Fibroblast of skin of abdomen (primary cell): ENCODE measurements around the gene MAB21L3. TPM values are rescaled to one million over a fixed set of nuclear protein-coding genes. Genes with fewer than 3 reads are reported as not detected.

Experiments used
- DNase-seq: peaks from one replicate; pipeline ENCODE4 v3.0.0-alpha.2; 2013
- polyA plus RNA-seq, 2 experiments: library from polyadenylated mRNA; unstranded; fragments of 120-200 nt; gene quantifications; one replicate each; pipeline ENCODE4 v1.2.1, GENCODE V29; 2013; ENCODE audit not compliant: insufficient read length in 2 of 2

MAB21L3 gene
- polyA plus RNA-seq (2013, experiment 1 of 2; ENCODE audit: insufficient read length): not detected
- not detected for polyA plus RNA-seq (2013, experiment 2 of 2; ENCODE audit: insufficient read length)

DNA sequence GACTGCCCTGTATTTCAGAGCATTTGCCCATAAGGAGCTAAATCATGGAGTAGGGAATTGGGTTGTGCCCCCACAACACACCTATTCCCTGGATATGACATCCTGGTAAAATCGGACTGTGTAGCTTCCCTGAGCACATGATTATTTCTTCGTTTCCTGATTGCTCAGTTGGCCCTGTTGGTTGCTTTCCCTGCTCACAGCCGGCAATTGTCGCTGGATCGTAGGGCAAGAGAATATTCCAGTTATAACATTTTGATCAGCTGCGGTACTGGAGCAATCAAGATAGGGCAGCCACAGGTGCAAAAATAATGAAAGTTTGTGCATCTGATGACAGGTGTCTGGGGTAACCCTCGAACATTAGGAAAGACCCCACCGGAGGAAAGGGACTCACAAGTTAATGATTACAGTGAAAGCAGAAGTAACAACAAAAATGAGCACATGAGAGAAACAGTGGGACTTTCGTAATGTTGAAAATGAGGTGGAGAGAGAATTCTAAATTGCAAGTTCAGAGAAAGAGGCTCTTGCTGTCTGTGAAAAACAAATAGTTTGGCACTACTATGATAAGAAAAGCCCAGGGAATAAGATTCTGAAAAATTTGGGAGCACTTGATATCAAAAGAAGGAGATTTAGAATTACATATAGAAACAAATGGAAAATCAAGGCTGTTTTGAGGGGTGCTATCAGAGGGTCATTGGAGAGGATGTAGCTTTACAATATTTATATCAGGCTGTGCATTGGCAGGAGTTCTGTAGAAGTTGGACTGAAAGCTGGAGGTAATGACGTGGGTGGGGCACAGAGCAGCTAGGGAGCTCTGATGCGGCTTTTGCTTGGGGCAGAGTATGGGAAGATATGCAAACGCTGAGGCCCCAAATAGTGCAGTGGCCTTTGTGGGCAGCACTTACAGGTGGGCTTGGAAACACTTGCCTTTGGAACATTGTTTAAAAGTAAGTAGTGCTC is at the start of gene MAB21L3:
MAB21L3 (plus strand) TSS at position 833 of the 957 bp plus-strand sequence. CDS start 1,217 bp downstream, outside the sequence.
- no peak for DNase-seq

DNA sequence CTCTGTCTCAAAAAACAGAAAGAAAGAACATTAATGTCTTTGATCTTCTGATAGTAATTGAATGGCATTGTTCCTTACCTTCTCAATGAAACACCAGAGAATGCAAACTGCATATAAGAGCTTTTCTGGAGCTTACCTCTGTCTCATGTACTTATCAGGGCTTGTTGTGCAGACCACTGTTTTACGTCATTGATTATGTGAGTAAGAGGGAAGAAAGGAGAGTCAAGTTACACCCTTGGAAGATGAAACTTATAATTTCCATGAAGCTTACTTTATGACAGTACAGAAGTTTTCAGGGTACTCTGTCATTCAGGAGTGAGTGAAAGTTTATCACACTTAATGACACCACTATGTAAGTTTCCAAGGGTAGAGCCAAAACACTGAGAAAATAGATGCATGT is 49.0 kb upstream of the MAB21L3 start:
- DNase-seq: peak; percentile 22

DNA sequence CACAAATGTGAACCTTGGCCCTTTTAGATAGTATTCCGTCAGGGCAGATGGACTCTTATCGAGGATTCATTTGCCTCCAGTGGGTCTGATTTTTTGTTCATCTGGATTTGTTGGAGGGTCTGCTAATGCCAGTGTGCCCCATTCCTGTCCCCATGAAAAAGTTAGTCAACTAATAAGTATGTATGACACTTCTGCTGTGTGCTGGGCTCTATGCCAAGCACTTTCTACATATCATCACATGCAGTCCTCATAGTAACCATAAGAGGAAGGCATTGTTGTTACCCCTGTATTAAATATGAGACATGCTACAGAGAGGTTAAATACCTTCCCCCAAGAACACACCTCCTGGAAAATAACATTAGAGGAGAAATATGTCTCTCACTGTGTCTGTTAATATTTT is 46.6 kb upstream of the MAB21L3 start:
- peak; percentile 74 for DNase-seq

GRCh38 chr1:116066868-116067565 is 44.2 kb upstream of the MAB21L3 start:
- DNase-seq: peak; percentile 90

DNA sequence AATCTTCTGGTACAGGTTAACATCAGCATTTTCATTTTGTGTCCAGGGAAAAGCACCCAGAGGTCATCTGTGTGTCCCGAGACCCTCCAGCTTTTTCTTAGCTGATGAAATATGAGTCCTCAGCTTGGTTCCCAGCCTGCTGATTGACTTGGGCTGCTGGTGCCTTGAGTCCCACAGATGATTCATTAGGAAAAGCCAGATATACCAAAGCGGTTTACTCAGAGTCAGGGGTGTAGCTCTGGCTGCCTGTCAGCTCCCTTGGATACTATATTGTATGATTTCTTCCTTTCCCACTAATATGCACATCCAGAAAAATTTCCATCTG is 43.7 kb upstream of the MAB21L3 start:
- DNase-seq: peak; percentile 95

DNA sequence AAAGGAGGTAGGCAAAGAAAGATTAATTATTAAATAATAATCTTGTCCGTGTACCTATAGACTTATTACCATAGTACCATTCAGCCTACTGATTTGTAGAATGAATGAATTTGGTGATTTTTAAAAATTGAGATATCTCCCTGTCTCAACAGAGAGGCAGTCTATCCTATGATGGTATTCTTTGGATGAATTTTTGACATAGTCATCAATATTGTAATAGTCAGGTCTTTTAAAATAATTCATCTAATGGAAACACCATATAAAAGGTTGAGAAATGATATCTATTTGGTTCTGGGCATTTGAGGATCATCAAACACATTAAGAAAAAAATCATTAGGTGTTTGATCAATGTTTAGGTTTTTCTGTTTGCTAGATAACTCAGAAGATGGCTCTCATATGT is 35.6 kb upstream of the MAB21L3 start:
- DNase-seq: no peak

DNA sequence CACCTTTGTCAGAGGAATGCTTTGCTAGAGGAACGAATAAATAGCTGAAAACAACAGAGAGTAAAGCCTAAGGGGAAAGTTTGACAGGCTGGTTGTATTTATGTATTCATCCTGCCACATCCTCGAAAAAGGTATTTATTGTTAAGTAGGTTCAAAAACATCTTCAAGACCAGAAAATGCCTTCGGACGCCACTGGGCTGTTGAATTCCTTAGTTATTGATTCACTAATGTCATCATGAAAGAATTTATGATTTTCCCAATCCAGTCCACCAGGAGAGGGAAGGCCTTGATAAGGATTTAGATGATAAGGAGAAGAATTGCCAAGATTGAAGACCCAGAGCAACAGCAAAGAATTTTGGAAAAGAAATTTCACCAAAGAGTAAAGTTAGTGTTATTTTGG is 35.2 kb upstream of the MAB21L3 start:
- peak; percentile 36 for DNase-seq

DNA sequence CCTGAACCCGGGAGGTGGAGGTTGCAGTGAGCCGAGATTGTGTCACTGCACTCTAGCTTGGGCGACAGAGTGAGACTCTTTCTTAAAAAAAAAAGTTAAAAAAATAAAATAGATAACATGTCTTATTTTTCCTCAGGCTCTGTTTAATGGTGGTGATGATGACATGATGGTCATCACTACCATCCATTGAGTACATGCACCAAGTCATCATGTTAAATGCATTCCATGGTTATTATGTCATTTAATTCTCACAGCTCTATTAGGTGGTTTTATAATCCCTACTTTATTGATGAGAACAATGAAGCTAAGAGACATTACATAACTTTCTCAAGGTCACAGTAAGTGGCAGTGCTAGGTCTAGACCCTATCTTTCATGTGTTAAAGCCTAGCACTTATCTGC is 34.4 kb upstream of the MAB21L3 start:
- peak; percentile 26 for DNase-seq

DNA sequence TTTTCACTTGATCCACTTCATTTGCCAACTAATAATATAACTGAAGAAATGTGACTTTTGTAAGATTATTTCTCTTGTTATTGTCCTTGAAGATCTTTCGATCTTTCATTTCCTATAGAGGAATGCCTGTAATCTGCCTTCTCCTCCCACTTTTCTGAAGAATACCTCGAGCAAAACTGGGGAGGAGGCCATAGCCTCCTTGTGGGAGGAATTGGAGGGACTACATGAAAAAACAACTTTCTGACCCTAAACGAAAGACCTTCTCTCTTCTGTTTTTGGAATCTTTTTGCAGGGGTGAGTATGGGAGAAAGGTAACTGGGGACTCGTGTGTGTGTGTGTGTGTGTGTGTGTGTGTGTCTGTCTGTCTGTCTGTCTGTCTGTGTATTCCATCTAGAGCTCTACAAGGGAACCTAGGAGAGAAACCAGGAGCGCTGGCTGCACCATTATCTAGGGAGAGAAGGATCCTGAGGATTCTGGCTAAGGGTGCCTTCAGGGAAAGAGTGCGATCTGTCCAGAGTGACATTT is 32.4 kb upstream of the MAB21L3 start:
- DNase-seq: no peak

DNA sequence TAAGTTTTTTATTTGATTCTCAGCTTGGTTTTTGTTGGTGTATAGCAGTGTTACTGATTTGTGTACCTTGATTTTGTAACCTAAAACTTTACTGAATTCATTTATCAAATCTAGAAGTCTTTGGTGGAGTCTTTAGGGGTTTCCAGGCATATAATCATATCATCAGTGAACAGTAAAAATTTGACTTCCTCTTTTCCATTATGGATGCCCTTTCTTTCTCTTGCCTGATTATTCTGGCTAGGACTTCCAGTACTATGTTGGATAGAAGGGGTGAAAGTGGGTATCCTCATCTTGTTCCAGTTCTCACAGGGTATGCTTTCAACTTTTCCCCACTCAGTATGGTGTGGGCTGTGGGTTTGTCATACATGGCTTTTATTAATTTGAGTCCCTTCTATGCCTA is 23.6 kb upstream of the MAB21L3 start:
- DNase-seq: no peak

- DNase-seq: no peak
These were observed 21.3 kb upstream of the MAB21L3 start for GRCh38 chr1:116089870-116090269.

- no peak for DNase-seq
These were observed 20.1 kb upstream of the MAB21L3 start for GRCh38 chr1:116091083-116091482.

DNA sequence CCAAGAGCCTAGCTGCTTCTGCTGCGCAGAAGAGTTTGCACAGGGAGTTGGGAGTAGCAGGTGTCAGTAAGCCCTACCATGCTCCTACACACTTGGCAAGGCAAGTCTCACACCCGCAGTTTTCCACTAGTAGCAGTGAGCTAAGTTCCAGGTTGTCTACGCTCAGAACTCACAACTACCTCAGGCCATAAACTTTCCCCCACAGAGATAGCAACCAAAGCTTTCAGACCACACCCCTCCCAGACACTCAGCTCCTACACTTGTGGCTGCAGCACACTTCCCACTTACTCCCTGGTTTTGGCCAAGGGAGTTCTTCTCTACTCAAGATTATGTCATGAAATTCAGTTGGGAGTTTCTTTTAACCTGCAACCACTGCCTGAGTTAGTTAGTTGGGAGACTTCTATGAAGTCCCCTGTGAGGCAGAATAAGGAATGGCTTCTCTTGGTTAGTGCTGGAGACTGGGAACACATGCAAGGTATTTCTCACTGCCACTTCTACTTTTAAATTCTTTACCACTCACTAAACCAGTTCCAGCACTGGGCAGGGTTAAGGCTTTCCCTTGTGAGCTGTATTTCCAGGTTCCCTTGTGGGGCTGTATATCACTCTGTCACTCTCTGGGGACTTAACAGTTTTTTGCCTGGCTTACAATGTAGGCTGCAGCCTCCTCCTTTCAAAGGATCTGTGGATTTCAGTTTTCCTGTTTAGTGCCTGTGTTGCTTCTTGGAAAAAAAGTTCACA is 18.3 kb upstream of the MAB21L3 start:
- no peak for DNase-seq

DNA sequence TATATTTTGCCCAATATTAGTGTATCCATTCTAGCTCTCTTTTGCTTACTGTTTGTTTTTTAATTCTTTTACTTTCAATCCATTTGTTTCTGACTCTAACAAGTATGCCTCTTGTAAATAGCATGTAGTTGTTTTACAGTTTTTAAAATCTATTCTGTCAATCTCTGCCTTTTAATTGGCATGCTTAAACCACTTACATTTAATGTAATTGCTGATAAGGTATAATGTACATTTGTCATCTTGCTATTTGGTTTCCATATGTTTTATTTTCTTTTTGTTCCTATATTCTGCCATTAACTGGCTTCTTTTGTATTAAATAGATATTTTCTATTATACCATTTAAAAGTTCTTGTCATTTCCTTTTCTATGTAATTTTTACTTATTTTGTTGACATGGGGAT is 16.2 kb upstream of the MAB21L3 start:
- DNase-seq: no peak

GRCh38 chr1:116096013-116096618 is 15.1 kb upstream of the MAB21L3 start:
- no peak for DNase-seq

DNA sequence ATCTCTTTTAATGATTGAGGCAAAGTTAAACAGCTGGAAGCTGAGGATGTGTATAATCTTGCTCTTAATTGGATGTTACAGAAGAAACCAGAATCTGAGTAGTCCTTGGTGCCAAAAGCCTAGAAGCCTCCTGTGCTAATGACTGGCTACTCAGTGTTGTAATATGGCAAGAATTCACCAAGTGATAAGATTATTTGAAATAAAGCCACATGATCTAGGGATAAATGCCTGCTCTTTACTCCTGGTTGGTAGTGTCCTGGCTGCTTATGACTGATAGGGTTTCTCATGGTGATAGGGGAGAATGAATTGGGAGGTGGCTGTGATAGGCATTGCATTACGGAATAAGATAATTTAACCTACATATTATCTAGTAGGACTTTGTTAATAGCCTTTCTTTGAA is 13.6 kb upstream of the MAB21L3 start:
- no peak for DNase-seq

DNA sequence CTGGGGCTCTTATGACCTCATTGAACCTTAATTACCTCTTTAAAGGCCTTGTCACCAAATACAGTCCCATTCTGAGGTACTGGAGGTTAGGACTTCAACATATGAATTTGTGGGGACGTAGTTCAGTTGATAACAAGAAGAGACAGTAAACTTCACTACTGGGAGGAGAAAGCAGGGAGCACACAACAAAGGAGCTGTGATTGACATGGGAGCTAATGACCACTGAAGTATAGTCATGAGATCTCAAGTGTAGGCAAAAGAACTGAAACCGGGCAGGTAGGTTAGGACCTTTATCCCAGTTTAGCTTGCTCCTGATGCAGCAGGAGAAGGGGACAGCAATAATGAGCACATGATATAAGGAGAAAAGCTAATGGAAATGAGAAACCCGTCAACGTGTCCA is 11.8 kb upstream of the MAB21L3 start:
- no peak for DNase-seq

DNA sequence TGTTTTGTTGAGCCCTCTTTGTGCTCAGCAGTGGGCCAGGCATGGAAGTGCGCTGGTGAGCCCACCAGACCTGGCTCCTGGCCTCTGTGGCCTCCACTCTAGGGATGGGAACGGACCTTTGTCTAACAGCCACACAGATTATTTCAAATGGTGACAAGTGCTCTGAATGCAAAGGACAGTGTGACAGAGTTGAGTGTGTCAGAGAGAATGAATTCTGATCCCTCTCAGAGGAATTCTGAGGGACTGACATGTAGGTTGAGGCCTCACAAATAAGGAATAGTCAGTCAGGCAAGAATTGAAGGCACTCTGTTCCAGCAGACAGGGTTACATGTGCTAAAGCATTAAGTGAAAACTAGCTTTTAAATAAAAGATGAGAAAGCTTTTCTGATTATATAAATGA is 11.3 kb upstream of the MAB21L3 start:
- DNase-seq: no peak

GRCh38 chr1:116104667-116105066 is 6.5 kb upstream of the MAB21L3 start:
- no peak for DNase-seq

- DNase-seq: no peak
These were observed 5.2 kb upstream of the MAB21L3 start for GRCh38 chr1:116105996-116106395.

DNA sequence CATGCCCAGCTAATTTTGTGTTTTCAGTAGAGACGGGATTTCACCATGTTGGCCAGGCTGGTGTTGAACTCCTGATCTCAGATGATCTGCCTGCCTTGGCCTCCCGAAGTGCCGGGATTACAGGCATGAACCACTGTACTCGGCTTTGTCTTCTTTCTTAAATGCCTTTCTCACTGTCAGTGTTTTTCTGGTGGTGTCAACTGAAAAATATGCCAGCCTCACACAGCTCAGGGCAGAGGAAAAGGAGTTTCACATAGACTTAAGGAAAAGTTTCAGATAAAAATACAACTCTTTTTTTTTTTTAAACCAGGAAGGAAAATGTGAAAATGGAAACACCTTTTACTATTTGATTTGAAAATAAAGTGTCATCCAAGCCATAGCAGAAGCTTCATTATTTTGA is 4.6 kb upstream of the MAB21L3 start:
- no peak for DNase-seq

DNA sequence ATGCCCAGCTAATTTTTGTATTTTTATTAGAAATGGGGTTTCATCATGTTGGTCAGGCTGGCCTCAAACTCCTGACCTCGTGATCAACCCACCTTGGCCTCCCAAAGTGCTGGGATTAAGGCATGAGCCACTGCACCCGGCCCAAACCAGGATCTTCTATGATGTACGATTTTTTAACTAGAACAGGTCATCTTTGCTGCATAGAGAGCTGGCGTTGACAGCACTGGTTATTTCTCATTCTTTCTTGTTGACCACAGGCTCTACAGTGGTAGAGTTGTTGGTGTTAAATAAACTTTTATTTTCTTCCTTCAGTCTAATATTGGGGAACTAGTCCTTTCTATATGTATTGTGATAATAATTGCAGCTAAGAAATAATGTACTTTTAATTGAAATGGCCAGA is 3.8 kb upstream of the MAB21L3 start:
- DNase-seq: peak; percentile 55
